Transverse colon (tissue), 4 donors: ENCODE measurements around the gene DNM1. TPM values are rescaled to one million over a fixed set of nuclear protein-coding genes. Genes with fewer than 3 reads are reported as not detected.

Experiments
- DNase-seq: peaks from one replicate; pipeline ENCODE4 v3.0.0-alpha.2; 2019
- H3K27ac ChIP-seq, 4 donors: fragments of 200-600 bp; sonication (generic); 2 replicates each; pipeline ENCODE4 v1.5.1; 2016 to 2018; ENCODE audit warnings: inconsistent platforms in 4 of 4
- H3K27me3 ChIP-seq: fragments of 200-600 bp; sonication (generic); 2 replicates; pipeline ENCODE4 v1.5.1; 2017; ENCODE audit warnings: inconsistent platforms
- H3K36me3 ChIP-seq, 4 donors: fragments of 200-600 bp; sonication (generic); 2 replicates each; pipeline ENCODE4 v1.5.1; 2017 to 2019; ENCODE audit warnings: inconsistent platforms in 4 of 4
- H3K4me1 ChIP-seq, 4 donors: fragments of 200-600 bp; sonication (generic); 2 replicates each; pipeline ENCODE4 v1.5.1; 2017 to 2020; ENCODE audit warnings: inconsistent platforms in 4 of 4
- H3K4me3 ChIP-seq, 4 donors: fragments of 200-600 bp; sonication (generic); 1 replicate in 1 of 4; 2 replicates in 3 of 4; pipeline versions ENCODE4 v1.5.1 to v1.6.1; 2017 to 2019; ENCODE audit warnings: inconsistent platforms in 4 of 4
- H3K9me3 ChIP-seq, 2 donors: fragments of 200-600 bp; sonication (generic); 2 replicates each; pipeline ENCODE4 v1.5.1; 2017 to 2019; ENCODE audit warnings: inconsistent platforms in 2 of 2
- CTCF ChIP-seq, 5 experiments: fragments of 200-600 bp in 3 of 5; fragments of 450-650 bp in 2 of 5; sonication (generic) in 3 of 5; IDR thresholded peaks; 1 replicate in 2 of 5; 2 replicates in 3 of 5; pipeline ENCODE4 v1.5.1; 2016 to 2017; ENCODE audit warnings: antibody characterized with exemption in 5 of 5, inconsistent platforms in 3 of 5, mild to moderate bottlenecking in 2 of 5, moderate library complexity in 1 of 5
- EP300 ChIP-seq: sonication (generic); formaldehyde crosslinking; IDR thresholded peaks from one replicate; pipeline ENCODE4 v1.6.1; 2017; ENCODE audit warnings: antibody characterized with exemption, low read depth
- POLR2A ChIP-seq: fragments of 450-650 bp; IDR thresholded peaks from one replicate; pipeline ENCODE4 v1.6.1; 2016; ENCODE audit warnings: antibody characterized with exemption, mild to moderate bottlenecking, moderate library complexity
- POLR2AphosphoS5 ChIP-seq, 3 donors: sonication (generic); formaldehyde crosslinking; IDR thresholded peaks; one replicate each; pipeline ENCODE4 v1.6.1; 2016; ENCODE audit warnings: antibody characterized with exemption in 3 of 3
- WGBS, 2 donors: methylation state at CpG; one replicate each; pipeline ENCODE4 v1.1.5; 2018; ENCODE audit warnings: low coverage in 1 of 2; 5-methylcytosine and 5-hydroxymethylcytosine counted together
- in situ Hi-C, 4 donors: fragments of 200-750 bp; cut with MboI; loops; one replicate each; pipeline versions ENCODE4 v1.15.0 to v1.15.1; 2017; ENCODE audit warnings: low sequenced_read_pairs in 3 of 4, low pct_ligation_motif_present in 1 of 4, low pct_unique_long_range_greater_than_20kb in 1 of 4
- intact Hi-C: fragments of 100-400 bp; cut with DNase I; formaldehyde crosslinking; loops from one replicate; pipeline ENCODE4 v1.15.1; 2023; ENCODE audit warnings: low total_unique reads
- total RNA-seq, 4 donors: library from RNA; depleted of rRNA; stranded (reverse); fragments of >200 nt; gene quantifications; one replicate each; pipeline ENCODE4 v1.1.0, GENCODE V29; 2016

The DNM1 gene
- total RNA-seq, 4 donors from 2014 or later = 7.5 to 41.8 (median 14.3) TPM

- H3K36me3 ChIP-seq = peaks cover 0 to 6% (median 2%) of the 10 kb centered on the region in 4 donors
- H3K4me1 ChIP-seq = peaks cover 10 to 29% (median 26%) of the 10 kb centered on the region in 4 donors
- in situ Hi-C loops (no loop called here), intact Hi-C loops (no loop called here)
- 20 to 59% methylated on average over 8 to 49 of the region's 56 CpGs for WGBS, 2 donors
- no peaks in the 10 kb centered on the region for H3K9me3 ChIP-seq
- no peaks in the 10 kb centered on the region for H3K27me3 ChIP-seq
- H3K27ac ChIP-seq = peak overlapping the region; percentile 92 to 94 (median 94)
- TF ChIP-seq POLR2AphosphoS5 (IDR thresholded peaks at IDR 0.05) (peak; percentile 61 to 92 (median 92)), CTCF (IDR thresholded peaks at IDR 0.05) (peak in 1 of 5 experiments; percentile 25), POLR2A (peak; percentile 89), EP300 (no peak)
- peak; percentile 92 for DNase-seq
- H3K4me3 ChIP-seq = peak overlapping the region in 3 of 4 donors; percentile 69 to 91 (median 74)
Observed at GRCh38 chr9:128192601-128193371, 10.4 kb upstream of the DNM1 start.

- H3K27ac ChIP-seq = peak overlapping the region; percentile 92 to 94 (median 94)
- no peaks in the 10 kb centered on the region for H3K9me3 ChIP-seq
- WGBS, 2 donors = 20 to 83% methylated on average over 1 to 14 of the region's 14 CpGs
- H3K4me1 ChIP-seq = peaks cover 10 to 29% (median 26%) of the 10 kb centered on the region in 4 donors
- in situ Hi-C loops (no loop called here), intact Hi-C loops (no loop called here)
- no peak for DNase-seq
- peak overlapping the region in 2 of 4 donors; percentile 10 to 69 for H3K4me3 ChIP-seq
- TF ChIP-seq POLR2A (no peak), CTCF (IDR thresholded peaks at IDR 0.05) (no peak)
- no peaks in the 10 kb centered on the region for H3K27me3 ChIP-seq
- peaks cover 0 to 5% (median under 1%) of the 10 kb centered on the region in 4 donors for H3K36me3 ChIP-seq
Observed at GRCh38 chr9:128193469-128194096, 9.6 kb upstream of the DNM1 start.

GRCh38 chr9:128201441-128202369 is 1.5 kb upstream of the DNM1 start:
- 82% methylated on average over 4 to 13 of the region's 13 CpGs for WGBS, 2 donors
- H3K27me3 ChIP-seq = peaks cover 20% of the 10 kb centered on the region
- no peak overlapping the region for H3K4me3 ChIP-seq
- H3K27ac ChIP-seq = no peak overlapping the region
- no peaks in the 10 kb centered on the region for H3K36me3 ChIP-seq
- H3K4me1 ChIP-seq = peaks cover 4 to 15% (median 13%) of the 10 kb centered on the region in 4 donors
- intact Hi-C loops (no loop called here), in situ Hi-C loops (no loop called here)
- DNase-seq = no peak
- no peak for TF ChIP-seq POLR2AphosphoS5 (IDR thresholded peaks at IDR 0.05)
- no peak for TF ChIP-seq EP300
- TF ChIP-seq CTCF (IDR thresholded peaks at IDR 0.05) = no peak
- TF ChIP-seq POLR2A = no peak
- H3K9me3 ChIP-seq = no peaks in the 10 kb centered on the region

GRCh38 chr9:128202648-128203023 is 543 bp upstream of the DNM1 start:
- peaks cover 20% of the 10 kb centered on the region for H3K27me3 ChIP-seq
- H3K9me3 ChIP-seq = no peaks in the 10 kb centered on the region
- intact Hi-C loops = no loop called here
- TF ChIP-seq CTCF (IDR thresholded peaks at IDR 0.05) (no peak), POLR2A (no peak), POLR2AphosphoS5 (IDR thresholded peaks at IDR 0.05) (no peak), EP300 (no peak)
- no peaks in the 10 kb centered on the region for H3K36me3 ChIP-seq
- whole genome bisulfite sequencing, 2 donors = 8 to 33% methylated on average over 1 to 2 of the region's 2 CpGs
- DNase-seq = no peak
- no peak overlapping the region for H3K4me3 ChIP-seq
- in situ Hi-C loops = no loop called here
- H3K27ac ChIP-seq = no peak overlapping the region
- H3K4me1 ChIP-seq = peaks cover 4 to 15% (median 13%) of the 10 kb centered on the region in 4 donors
